Inflammatory macrophage (primary cell): ENCODE data around the gene GAL3ST1.
"Not testable (repeated sequence)": the region's sequence is repeated elsewhere in the genome, so short reads cannot be mapped to it uniquely, and the experiment has no call there.

Experiments
- DNase-seq, 2 donors: peaks; one replicate each; pipeline ENCODE4 v3.0.0-alpha.2; 2020 to 2022

Gene GAL3ST1

GRCh38 chr22:30564045-30564760, 10.3 kb downstream of the GAL3ST1 start:
- DNase-seq: no peak

GRCh38 chr22:30562366-30562765, 12.1 kb downstream of the GAL3ST1 start:
- DNase-seq: no peak

- DNase-seq: no peak
Observed at GRCh38 chr22:30561402-30562189, 12.9 kb downstream of the GAL3ST1 start.

- DNase-seq: not testable (repeated sequence)
Observed at GRCh38 chr22:30560643-30561202, 13.7 kb downstream of the GAL3ST1 start.

- DNase-seq: no peak
Observed at GRCh38 chr22:30559889-30560288, 14.6 kb downstream of the GAL3ST1 start.

GRCh38 chr22:30557243-30557642, 17.2 kb downstream of the GAL3ST1 start:
- DNase-seq: no peak

- DNase-seq: no peak
Observed at GRCh38 chr22:30556388-30556787, 18.1 kb downstream of the GAL3ST1 start.

GRCh38 chr22:30555282-30556210, 18.9 kb downstream of the GAL3ST1 start:
- DNase-seq: no peak

GRCh38 chr22:30553971-30554370, 20.5 kb downstream of the GAL3ST1 start:
- DNase-seq: no peak

GRCh38 chr22:30552719-30553118, 21.7 kb downstream of the GAL3ST1 start:
- DNase-seq: no peak

GRCh38 chr22:30551813-30552212, 22.7 kb downstream of the GAL3ST1 start:
- DNase-seq: not testable (repeated sequence)

- DNase-seq: peak in 1 of 2 donors; percentile 7
Observed at GRCh38 chr22:30547188-30547587, 27.3 kb downstream of the GAL3ST1 start.

- no peak for DNase-seq
Observed at GRCh38 chr22:30546616-30547015, 27.8 kb downstream of the GAL3ST1 start, which contains the start of gene SEC14L6. TSS of gene SEC14L6 (minus strand) at chr22:30546741. CDS start at chr22:30546682, 59 bp downstream.

- DNase-seq: no peak
Observed at GRCh38 chr22:30542811-30543188, 31.7 kb downstream of the GAL3ST1 start.

- peak; percentile 3 to 45 for DNase-seq
Observed at GRCh38 chr22:30541961-30542810, 32.3 kb downstream of the GAL3ST1 start.

GRCh38 chr22:30541511-30541910, 33.0 kb downstream of the GAL3ST1 start:
- not testable (repeated sequence) for DNase-seq

GRCh38 chr22:30539368-30539767, 35.1 kb downstream of the GAL3ST1 start:
- DNase-seq: no peak

GRCh38 chr22:30538280-30538679, 36.2 kb downstream of the GAL3ST1 start:
- peak in 1 of 2 donors; percentile 4 for DNase-seq

- DNase-seq: no peak
Observed at GRCh38 chr22:30537083-30537731, 37.3 kb downstream of the GAL3ST1 start.

GRCh38 chr22:30535182-30535581, 39.3 kb downstream of the GAL3ST1 start:
- no peak for DNase-seq
